ENCODE measurements around the gene ARHGAP40. TPM values are rescaled to one million over a fixed set of nuclear protein-coding genes. Genes with fewer than 3 reads are reported as not detected.

Gene ARHGAP40
- total and polyA plus RNA-seq, 2 of the 13 experiments (the other 11 are each of a cell fraction or from before 2014, with no cell fraction given) = 0.75 to 2.1 TPM

- TF ChIP-seq PBX2 (CRISPR knock-in tag; IDR thresholded peaks at IDR 0.05) (no peak), ZNF432 (CRISPR knock-in tag; IDR thresholded peaks at IDR 0.05; ENCODE audit: borderline replicate concordance) (no peak), ZNF143 (CRISPR knock-in tag; IDR thresholded peaks at IDR 0.05) (no peak), ZNF136 (CRISPR knock-in tag; IDR thresholded peaks at IDR 0.05; ENCODE audit: low read depth) (no peak), RXRB (CRISPR knock-in tag; IDR thresholded peaks at IDR 0.05; ENCODE audit: borderline replicate concordance) (peak; percentile 68), ZNF547 (CRISPR knock-in tag; IDR thresholded peaks at IDR 0.05) (no peak), SAP130 (CRISPR knock-in tag; IDR thresholded peaks at IDR 0.05; ENCODE audit: low read depth) (peak; percentile 61), ZMYM2 (CRISPR knock-in tag; IDR thresholded peaks at IDR 0.05) (no peak), SNAPC4 (CRISPR knock-in tag; IDR thresholded peaks at IDR 0.05) (no peak), DNMT3B (CRISPR knock-in tag; conservative IDR thresholded peaks at IDR 0.05) (peak; percentile 98; the same call in 1 of the 2 replicates), ZBTB38 (CRISPR knock-in tag; IDR thresholded peaks at IDR 0.05) (0 out of 2 replicates have a peak, but pooled peaks have one; percentile 39), ZFP91 (CRISPR knock-in tag; IDR thresholded peaks at IDR 0.05; ENCODE audit: borderline replicate concordance) (no peak), GTF3A (CRISPR knock-in tag; conservative IDR thresholded peaks at IDR 0.05) (no peak), ZBTB25 (CRISPR knock-in tag; IDR thresholded peaks at IDR 0.05) (peak; percentile 91; the same call in 1 of the 2 replicates), PAF1 (CRISPR knock-in tag; IDR thresholded peaks at IDR 0.05) (no peak), ZNF607 (CRISPR knock-in tag; IDR thresholded peaks at IDR 0.05; ENCODE audit: borderline replicate concordance) (0 out of 2 replicates have a peak, but pooled peaks have one; percentile 46), ZUFSP (CRISPR knock-in tag; IDR thresholded peaks at IDR 0.05; ENCODE audit: borderline replicate concordance) (no peak)
Observed at GRCh38 chr20:38680500-38681306, 79.1 kb downstream of the ARHGAP40 start (continued).
